Measurements from ENCODE around the gene ENTPD2.

The ENTPD2 gene

GRCh38 chr9:137075275-137075775, 21.5 kb upstream of the ENTPD2 start:
- Histone ChIP-seq H3K9me3 (ENCODE audit: low read depth, low read length) (no peaks in the 10 kb centered on the region), H3K27ac (0 out of 2 replicates have a peak overlapping the region, but pooled peaks have one; percentile 16), H3K9ac (ENCODE audit: insufficient read length) (no peak overlapping the region), H3K4me3 (no peak overlapping the region), H3K36me3 (ENCODE audit: insufficient read depth, low read length) (peaks cover 11% of the 10 kb centered on the region; the same call in 1 of the 2 replicates)
- no peak for TF ChIP-seq FOXP2 (optimal IDR thresholded peaks at IDR 0.05; ENCODE audit: control extremely low read depth, extremely low read length, insufficient read depth)
- TF ChIP-seq POLR2AphosphoS5 (IDR thresholded peaks at IDR 0.05; ENCODE audit: borderline replicate concordance, low read depth, low read length), result no peak
- no peak for TF ChIP-seq EZH2 (IDR thresholded peaks at IDR 0.05)
- DNase-seq (ENCODE audit: low read depth, low spot score), result no peak

- TF ChIP-seq EZH2 (IDR thresholded peaks at IDR 0.05), result no peak
- TF ChIP-seq FOXP2 (optimal IDR thresholded peaks at IDR 0.05; ENCODE audit: control extremely low read depth, extremely low read length, insufficient read depth), result no peak
- TF ChIP-seq POLR2AphosphoS5 (IDR thresholded peaks at IDR 0.05; ENCODE audit: borderline replicate concordance, low read depth, low read length), result no peak
- H3K9ac ChIP-seq (ENCODE audit: insufficient read length), result no peak overlapping the region
- no peak overlapping the region for H3K4me3 ChIP-seq
- H3K36me3 ChIP-seq (ENCODE audit: insufficient read depth, low read length), result peaks cover 11% of the 10 kb centered on the region; the same call in 1 of the 2 replicates
- H3K9me3 ChIP-seq (ENCODE audit: low read depth, low read length), result no peaks in the 10 kb centered on the region
- H3K27ac ChIP-seq, result 0 out of 2 replicates have a peak overlapping the region, but pooled peaks have one; percentile 16
- no peak for DNase-seq (ENCODE audit: low read depth, low spot score)
Measured at GRCh38 chr9:137074657-137075274, 20.9 kb upstream of the ENTPD2 start.

GRCh38 chr9:137073992-137074399, 20.1 kb upstream of the ENTPD2 start:
- TF ChIP-seq EZH2 (IDR thresholded peaks at IDR 0.05), result no peak
- TF ChIP-seq FOXP2 (optimal IDR thresholded peaks at IDR 0.05; ENCODE audit: control extremely low read depth, extremely low read length, insufficient read depth), result no peak
- TF ChIP-seq POLR2AphosphoS5 (IDR thresholded peaks at IDR 0.05; ENCODE audit: borderline replicate concordance, low read depth, low read length), result no peak
- peaks cover 4% of the 10 kb centered on the region; the same call in 1 of the 2 replicates for H3K36me3 ChIP-seq (ENCODE audit: insufficient read depth, low read length)
- no peak for DNase-seq (ENCODE audit: low read depth, low spot score)
- no peaks in the 10 kb centered on the region for H3K9me3 ChIP-seq (ENCODE audit: low read depth, low read length)
- H3K9ac ChIP-seq (ENCODE audit: insufficient read length), result no peak overlapping the region
- H3K4me3 ChIP-seq, result no peak overlapping the region
- H3K27ac ChIP-seq, result no peak overlapping the region

GRCh38 chr9:137071282-137071681, 17.4 kb upstream of the ENTPD2 start:
- Histone ChIP-seq H3K9ac (ENCODE audit: insufficient read length) (peak overlapping the region; percentile 57), H3K36me3 (ENCODE audit: insufficient read depth, low read length) (no peaks in the 10 kb centered on the region), H3K9me3 (ENCODE audit: low read depth, low read length) (no peaks in the 10 kb centered on the region), H3K4me3 (peak overlapping the region; percentile 80), H3K27ac (no peak overlapping the region)
- TF ChIP-seq EZH2 (IDR thresholded peaks at IDR 0.05) (no peak), POLR2AphosphoS5 (IDR thresholded peaks at IDR 0.05; ENCODE audit: borderline replicate concordance, low read depth, low read length) (no peak), FOXP2 (optimal IDR thresholded peaks at IDR 0.05; ENCODE audit: control extremely low read depth, extremely low read length, insufficient read depth) (no peak)
- no peak for DNase-seq (ENCODE audit: low read depth, low spot score)

GRCh38 chr9:137070906-137071275, 17.0 kb upstream of the ENTPD2 start:
- no peak for TF ChIP-seq POLR2AphosphoS5 (IDR thresholded peaks at IDR 0.05; ENCODE audit: borderline replicate concordance, low read depth, low read length)
- no peak for TF ChIP-seq FOXP2 (optimal IDR thresholded peaks at IDR 0.05; ENCODE audit: control extremely low read depth, extremely low read length, insufficient read depth)
- TF ChIP-seq EZH2 (IDR thresholded peaks at IDR 0.05), result no peak
- no peak for DNase-seq (ENCODE audit: low read depth, low spot score)
- Histone ChIP-seq H3K27ac (no peak overlapping the region), H3K4me3 (peak overlapping the region; percentile 80), H3K9me3 (ENCODE audit: low read depth, low read length) (no peaks in the 10 kb centered on the region), H3K9ac (ENCODE audit: insufficient read length) (peak overlapping the region; percentile 57), H3K36me3 (ENCODE audit: insufficient read depth, low read length) (no peaks in the 10 kb centered on the region)

GRCh38 chr9:137070201-137070905, 16.5 kb upstream of the ENTPD2 start, which contains the start of gene SAPCD2:
Gene SAPCD2 (minus strand): TSS chr9:137070557. CDS start chr9:137070460, 97 bp downstream.
- Histone ChIP-seq H3K4me3 (peak within 1 kb of the TSS; percentile 80), H3K36me3 (ENCODE audit: insufficient read depth, low read length) (no peaks in the 10 kb centered on the region), H3K27ac (no peak within 1 kb of the TSS), H3K9me3 (ENCODE audit: low read depth, low read length) (no peaks in the 10 kb centered on the region), H3K9ac (ENCODE audit: insufficient read length) (peak within 1 kb of the TSS; percentile 66)
- DNase-seq (ENCODE audit: low read depth, low spot score), result no peak
- TF ChIP-seq POLR2AphosphoS5 (IDR thresholded peaks at IDR 0.05; ENCODE audit: borderline replicate concordance, low read depth, low read length), result peak; percentile 57; the same call in 1 of the 2 replicates
- no peak for TF ChIP-seq EZH2 (IDR thresholded peaks at IDR 0.05)
- no peak for TF ChIP-seq FOXP2 (optimal IDR thresholded peaks at IDR 0.05; ENCODE audit: control extremely low read depth, extremely low read length, insufficient read depth)

GRCh38 chr9:137069508-137070091, 15.7 kb upstream of the ENTPD2 start:
- Histone ChIP-seq H3K27ac (no peak overlapping the region), H3K9me3 (ENCODE audit: low read depth, low read length) (no peaks in the 10 kb centered on the region), H3K36me3 (ENCODE audit: insufficient read depth, low read length) (peaks cover 2% of the 10 kb centered on the region; the same call in 1 of the 2 replicates), H3K9ac (ENCODE audit: insufficient read length) (peak overlapping the region; percentile 66), H3K4me3 (peak overlapping the region; percentile 80)
- DNase-seq (ENCODE audit: low read depth, low spot score), result no peak
- TF ChIP-seq FOXP2 (optimal IDR thresholded peaks at IDR 0.05; ENCODE audit: control extremely low read depth, extremely low read length, insufficient read depth), result no peak
- TF ChIP-seq EZH2 (IDR thresholded peaks at IDR 0.05), result no peak
- no peak for TF ChIP-seq POLR2AphosphoS5 (IDR thresholded peaks at IDR 0.05; ENCODE audit: borderline replicate concordance, low read depth, low read length)

All from SK-N-MC (cell line).